Ovary (tissue), 3 donors: ENCODE measurements around the gene NRXN3.

Experiments used
- EP300 ChIP-seq: sonication (generic); formaldehyde crosslinking; IDR thresholded peaks from one replicate; pipeline ENCODE4 v1.6.1; 2017; ENCODE audit warnings: antibody characterized with exemption
- POLR2A ChIP-seq: fragments of 450-650 bp; IDR thresholded peaks from one replicate; pipeline ENCODE4 v1.6.1; 2017; ENCODE audit warnings: antibody characterized with exemption, mild to moderate bottlenecking, moderate library complexity
- TF ChIP-seq, protein P1 (sequence below), 3 donors: fragments of 450-650 bp in 2 of 3; fragments of 200-600 bp in 1 of 3; IDR thresholded peaks; one replicate each; pipeline versions ENCODE4 v1.5.1 to v1.8.0; 2016 to 2022; ENCODE audit warnings: antibody characterized with exemption in 3 of 3, mild to moderate bottlenecking in 1 of 3
- donor health status: DM: no; HTN: no; CAD: no.

DNA sequence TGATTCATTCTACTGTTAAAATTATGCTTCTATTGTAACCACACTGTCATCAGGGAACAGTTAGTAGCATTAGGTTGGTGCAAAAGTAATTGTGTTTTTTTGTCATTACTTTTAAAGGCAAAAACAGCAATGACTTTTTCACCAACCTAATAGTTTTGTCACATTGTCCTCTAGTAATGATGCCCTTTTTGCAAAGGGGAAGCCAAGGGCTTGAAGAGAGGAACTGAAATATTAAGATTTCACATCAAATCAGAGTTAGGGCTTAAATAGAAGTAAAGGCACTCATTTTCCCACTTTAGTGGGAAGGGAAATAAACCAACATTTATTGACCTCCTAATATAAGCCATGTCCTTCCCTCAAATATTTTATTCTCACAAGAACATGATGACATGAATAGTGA is 273.7 kb downstream of the NRXN3 start:
- TF ChIP-seq, protein P1, sequence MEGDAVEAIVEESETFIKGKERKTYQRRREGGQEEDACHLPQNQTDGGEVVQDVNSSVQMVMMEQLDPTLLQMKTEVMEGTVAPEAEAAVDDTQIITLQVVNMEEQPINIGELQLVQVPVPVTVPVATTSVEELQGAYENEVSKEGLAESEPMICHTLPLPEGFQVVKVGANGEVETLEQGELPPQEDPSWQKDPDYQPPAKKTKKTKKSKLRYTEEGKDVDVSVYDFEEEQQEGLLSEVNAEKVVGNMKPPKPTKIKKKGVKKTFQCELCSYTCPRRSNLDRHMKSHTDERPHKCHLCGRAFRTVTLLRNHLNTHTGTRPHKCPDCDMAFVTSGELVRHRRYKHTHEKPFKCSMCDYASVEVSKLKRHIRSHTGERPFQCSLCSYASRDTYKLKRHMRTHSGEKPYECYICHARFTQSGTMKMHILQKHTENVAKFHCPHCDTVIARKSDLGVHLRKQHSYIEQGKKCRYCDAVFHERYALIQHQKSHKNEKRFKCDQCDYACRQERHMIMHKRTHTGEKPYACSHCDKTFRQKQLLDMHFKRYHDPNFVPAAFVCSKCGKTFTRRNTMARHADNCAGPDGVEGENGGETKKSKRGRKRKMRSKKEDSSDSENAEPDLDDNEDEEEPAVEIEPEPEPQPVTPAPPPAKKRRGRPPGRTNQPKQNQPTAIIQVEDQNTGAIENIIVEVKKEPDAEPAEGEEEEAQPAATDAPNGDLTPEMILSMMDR (IDR thresholded peaks at IDR 0.05), result no peak
- TF ChIP-seq EP300 (no peak), POLR2A (no peak)
